Activated naive CD4-positive, alpha-beta T cell (primary cell): Measurements from ENCODE around the gene HOXB6.

ENCODE experiments used
- DNase-seq, 4 experiments: peaks; one replicate each; lab custom pipeline; 2025; lab: John Stamatoyannopoulos, UW

HOXB6 gene

DNA sequence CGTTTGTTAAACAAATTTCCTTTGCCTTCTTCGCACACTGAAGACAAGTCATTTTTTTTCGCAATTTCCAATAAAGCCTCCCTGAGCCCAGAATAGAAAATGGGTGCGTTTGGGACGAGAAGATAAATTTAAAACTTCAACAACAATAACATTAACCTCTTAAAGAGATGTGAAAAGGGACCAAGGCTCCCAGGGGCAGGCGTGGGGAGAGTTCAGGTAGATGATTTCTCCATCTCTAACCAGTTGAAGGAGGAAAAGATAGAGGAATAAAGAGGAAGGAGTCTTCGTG lies 25.4 kb downstream of the HOXB6 start:
- DNase-seq = no peak

DNA sequence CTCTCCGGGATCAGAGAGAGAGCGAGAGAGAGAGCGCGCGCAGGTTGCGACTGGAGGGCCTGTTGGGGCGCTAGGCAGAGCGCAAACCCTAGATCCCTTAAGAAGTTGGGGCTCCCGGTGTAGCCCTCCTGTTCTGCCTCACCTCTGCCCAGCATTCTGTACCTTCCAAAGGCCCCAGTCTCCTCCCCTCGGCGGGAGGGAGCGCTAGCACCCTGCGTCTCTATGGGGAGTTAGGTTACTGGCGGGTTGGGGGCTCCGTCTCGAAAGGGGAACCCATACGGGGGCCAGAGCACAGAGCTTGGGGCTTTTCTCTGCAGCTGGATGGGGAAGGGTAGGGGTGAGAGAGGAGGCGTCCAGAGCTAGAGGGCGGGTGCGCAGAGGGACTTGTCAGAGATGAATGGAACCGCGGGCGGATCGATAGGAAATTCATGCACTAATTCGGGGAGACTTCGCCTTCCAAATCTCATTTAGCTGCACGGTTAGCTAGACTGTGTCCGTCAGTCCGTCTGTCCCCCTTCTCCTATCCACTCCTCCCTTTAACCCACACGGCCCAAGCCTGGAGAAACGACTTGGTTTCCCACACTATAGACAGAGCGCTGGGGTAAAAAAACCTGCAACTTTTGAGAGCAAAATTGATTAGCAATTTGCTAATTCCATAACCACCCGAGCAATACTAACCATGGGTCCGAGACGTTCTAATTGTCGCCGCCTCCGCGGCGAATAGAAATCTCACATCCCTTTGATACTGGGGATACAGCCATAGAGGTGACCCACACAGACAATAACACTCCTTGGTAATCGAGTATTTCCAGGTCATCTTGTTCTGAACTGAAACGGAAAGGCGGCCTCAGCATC lies 25.9 kb downstream of the HOXB6 start:
- no peak for DNase-seq

DNA sequence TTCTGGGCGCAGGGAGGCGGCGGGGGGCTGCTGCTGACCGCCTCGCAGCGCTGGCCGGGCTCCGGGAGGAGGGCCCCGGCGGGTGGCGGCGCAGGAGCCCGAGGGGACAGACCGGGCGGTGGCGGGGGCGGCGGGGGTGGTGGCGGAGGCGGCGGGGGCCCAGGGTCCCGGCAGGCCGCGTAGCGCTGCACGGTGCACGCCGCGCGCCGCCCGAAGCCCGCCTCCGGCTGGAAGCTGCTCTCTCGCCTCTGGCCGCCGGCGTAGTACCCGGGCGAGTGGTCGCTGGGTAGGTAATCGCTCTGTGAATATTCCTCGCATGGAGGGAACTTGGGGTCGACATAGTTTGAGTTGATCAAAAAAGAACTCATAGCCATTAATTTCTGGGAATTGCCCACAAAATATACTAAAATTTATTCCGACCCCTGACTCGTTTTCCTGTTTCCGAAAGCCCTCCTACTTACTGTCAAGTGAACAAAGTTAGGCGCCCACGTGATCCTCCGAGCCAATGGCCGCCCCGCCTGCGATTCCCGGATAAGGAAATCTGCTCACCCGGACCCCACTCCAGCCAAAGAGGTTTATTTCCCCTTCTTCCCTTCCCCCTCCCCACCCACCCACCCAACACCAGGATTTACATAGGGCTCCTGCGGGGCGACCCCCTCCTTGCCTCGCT lies 26.7 kb downstream of the HOXB6 start, which contains the start of gene HOXB4:
Gene HOXB4 (minus strand): TSS at position 405 of the 670 bp plus-strand sequence. CDS start 31 bp downstream, at position 374.
- DNase-seq = peak in 1 of 4 experiments; percentile 18

DNA sequence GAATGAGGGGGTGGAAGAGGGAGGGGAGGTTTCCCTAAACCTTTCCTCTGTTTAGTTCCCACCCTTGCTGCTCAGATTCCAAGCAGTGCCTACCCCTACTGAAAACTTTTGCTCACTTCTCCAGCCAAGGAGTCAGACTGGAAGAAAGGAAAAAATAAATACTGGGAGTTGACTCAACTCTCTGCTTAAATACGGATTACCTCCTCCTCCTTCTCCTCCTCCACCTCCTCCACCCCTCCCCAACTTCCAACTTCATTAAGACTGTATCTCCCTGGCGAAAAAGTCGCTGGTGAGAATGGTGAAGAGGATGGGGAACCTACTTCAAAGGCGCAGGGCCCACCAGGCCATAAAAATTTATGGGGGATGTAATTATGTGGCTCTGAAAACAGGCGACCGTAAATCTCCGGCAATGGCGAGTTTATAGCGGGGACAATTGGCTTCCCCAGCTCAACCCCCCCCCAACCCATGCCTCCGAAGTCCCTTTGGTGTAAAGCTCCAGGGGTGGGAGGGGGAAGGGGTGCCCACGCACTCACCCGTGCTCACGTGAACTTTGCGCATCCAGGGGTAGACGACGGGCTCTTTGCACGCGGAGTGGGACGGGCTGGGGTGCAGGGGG lies 27.3 kb downstream of the HOXB6 start:
- DNase-seq = no peak

DNA sequence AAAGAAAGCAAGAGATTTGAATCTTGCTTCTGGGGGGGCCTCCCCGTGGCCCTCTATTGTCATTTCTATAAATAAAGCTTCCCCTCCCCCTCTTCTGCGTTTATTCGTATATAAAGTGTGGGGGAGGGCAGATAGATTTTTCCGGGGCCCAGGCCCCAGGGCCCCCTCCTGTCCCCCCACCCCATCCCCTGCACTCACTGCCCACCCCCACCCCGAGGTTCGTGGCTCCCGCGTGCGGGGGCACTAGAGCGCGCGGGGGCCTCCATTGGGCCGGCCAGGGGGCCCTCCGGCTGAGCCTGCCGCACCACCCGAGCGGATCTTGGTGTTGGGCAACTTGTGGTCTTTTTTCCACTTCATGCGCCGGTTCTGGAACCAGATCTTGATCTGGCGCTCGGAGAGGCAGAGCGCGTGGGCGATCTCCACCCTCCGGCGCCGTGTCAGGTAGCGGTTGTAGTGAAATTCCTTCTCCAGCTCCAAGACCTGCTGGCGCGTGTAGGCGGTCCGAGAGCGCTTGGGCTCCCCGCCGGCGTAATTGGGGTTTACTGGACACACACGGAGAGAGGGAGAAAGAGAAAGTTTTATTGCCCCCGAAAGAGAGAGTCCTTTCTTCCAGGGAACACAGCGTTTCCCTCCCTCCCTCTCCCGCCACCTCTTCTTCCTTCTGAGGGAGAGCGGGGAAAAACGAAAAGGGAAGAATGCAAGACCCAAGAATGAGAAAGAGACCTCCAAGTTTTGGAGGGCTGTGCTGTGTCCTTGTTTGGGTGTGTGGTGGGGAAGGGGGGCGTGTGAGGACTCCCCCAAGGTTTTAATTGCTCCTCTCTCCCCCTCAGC lies 28.1 kb downstream of the HOXB6 start:
- no peak for DNase-seq

DNA sequence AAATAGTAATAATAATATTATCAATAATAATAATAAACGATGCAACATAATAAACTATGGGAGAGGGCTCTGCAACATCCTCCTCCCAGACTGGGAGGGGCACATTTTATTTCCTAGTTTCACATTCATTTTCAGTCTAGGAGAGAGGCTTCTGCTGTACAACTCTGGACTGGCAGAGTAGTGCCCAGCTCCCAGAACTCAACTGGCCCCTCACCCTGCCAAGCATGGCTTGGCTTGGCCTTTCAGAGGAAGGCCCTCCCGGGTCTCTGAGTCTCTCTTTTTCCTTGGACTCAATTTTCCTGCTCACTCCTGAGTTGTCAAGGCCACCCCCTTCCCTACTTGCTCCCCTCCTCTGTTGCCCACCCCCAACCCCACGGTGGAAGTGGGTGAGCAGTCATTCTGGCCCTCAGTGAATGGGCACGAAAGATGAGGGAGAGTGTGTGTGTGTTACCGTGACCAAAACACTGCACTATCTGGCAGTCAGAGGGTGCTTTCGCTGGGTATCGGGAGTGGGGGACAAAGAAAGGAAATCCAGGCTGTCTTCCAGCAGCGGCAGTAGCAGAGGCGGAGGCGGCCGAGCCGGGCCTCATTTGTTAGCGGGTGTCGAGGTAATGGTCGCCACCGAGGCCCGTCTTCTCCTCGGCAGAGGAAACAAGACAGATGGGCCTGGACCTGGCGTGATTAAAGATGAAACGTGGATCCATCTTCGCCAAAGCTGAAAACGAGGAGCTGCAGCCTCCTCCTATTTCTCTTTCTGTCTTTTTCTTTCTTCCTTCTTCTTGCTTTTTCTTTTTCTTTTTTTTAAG lies 28.9 kb downstream of the HOXB6 start:
- no peak for DNase-seq

DNA sequence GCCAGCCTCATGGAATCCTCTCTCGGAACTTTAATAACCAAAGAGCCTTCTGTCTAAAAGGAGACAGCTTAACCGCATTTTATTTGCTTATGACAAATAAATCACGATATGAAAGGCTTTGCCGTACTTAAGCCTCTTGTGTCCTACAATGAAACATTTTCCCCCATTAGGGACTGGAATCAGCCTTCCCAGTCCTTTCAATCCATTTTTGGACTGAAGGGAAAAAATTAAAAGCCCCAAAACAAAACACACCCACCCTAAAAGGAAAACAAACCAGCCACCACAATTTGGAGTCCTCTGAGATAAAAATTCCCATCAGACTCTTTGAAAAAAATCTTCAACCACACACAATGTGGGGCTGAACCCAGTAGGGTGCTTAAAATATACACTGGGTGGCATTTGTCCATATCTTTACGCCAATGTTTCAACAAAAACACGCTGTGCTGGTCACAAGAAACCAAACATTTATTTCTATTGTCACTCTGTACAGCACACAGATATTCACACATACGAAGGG lies 29.7 kb downstream of the HOXB6 start:
- DNase-seq = no peak

DNA sequence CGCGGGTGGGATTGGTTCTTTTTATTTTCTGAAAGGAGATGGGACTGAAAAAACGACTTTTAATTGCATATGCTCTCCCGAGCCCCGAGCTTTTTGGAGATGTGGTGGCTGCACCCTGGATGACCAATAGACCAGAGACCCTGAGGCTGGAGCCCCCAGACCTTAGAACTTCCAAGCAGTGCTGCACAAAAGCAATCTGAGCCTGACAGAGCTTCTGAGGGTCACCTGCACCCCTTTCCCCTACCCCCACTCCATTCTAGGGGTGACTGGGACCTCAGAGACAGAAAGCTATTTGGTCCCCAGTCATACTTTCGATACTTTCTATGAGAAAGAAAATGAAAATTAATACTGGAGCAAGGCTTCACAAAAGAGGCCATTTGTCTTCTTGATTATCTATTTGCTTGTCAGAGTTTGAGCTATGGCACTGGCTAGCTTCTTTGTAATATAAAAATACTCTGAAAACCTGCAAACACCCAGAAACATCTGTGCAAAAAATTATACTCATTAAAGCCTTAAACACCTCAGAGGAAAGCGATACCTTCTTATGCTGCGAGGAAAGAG lies 30.2 kb downstream of the HOXB6 start:
- DNase-seq = no peak

DNA sequence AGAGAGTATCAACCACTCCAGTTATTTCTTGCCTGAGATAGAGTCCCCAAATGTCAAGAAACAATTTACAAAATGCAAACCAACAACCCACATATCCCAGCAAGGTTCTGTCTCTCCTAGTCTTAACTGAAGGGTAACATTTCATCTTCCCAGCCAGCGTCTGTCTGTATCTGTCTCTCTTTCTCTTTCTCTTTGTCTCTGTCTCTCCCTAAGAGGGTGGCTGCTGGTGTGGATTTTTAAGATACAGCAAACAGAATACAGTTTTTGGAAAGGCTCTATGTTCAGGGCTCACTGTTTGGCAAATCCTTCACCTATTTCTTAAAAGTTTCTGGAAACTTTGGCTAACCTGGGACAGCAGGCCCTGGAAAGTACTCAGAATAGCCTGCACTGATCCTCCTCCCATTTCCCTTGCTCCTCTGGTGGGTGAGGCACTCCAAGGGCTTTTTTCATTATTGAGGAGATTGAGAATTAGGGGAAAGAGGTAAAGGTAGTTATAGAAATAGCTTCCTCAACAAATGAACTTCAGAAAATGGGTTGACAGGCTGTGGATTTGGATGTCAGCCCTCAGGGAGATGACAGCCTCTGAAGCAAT lies 32.9 kb downstream of the HOXB6 start:
- DNase-seq = no peak

DNA sequence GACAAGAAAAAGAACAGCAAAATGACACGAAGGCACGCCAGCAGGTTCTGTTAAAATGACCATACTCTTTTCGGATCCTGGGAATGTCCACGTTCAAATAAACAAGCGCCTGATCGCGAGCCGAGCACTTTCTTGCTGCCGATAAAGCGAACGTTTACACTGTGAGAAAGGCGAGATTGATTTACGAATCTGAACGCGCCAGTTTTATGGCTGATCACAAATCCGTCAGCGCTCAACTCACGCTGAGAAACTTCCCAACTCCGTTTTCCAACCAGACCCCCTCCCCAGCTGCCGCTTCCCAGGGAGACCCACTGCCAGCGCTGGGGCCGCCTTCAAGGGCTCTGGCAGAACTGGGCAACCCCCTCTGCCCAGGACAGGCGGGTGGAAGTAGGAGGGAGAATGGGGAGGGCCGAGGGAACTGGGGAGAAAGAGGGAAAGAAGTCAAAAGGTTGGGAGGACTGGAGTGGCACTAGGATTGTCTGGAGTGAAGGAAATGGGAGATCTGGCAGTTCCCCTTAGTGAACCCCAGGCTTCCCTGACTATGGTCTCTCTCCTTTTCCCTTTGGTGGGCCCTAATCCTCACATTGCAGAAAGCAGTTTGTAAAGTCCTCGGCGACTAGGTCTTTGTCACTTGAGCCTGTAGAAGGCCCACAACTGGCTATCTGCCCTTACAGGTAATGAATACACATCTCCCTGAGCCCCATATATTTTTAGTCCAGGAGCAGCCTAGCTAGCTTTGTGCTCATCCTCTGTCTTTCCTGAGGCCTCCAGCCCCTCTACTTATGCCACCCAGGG lies 33.6 kb downstream of the HOXB6 start:
- DNase-seq = no peak

DNA sequence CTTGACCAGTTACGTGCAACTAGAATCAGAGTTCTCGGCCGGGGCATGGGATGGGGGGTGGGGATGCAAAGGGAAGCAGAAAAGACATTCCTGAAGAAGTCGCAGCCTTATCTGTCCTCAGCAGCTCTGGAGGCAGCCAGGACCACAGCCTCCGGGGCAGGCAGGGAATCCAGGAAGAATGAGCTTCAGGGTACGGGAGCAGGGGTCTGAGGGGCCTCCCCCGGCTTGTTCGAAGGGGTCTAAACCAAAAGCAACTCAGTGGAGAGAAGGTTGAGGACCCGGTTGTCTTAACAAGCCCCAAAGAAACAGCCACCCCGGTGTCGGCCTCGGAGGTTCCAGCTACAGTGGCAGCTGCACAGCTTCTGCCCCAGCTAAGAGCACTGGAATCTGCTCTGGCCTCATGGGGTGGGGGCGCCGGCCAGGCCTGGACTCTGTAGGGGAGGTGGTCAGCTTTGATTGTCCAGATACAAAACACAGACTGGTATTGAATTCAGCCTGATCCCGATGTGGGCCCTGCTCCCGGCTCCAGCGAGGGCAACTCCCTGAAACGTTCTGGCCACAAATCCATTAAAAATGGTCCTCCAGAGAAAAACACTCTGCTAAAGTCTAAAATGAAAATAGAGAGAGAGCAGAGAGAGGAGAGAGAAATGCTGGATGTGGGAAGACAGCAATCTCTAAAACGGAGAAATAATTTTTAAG lies 34.3 kb downstream of the HOXB6 start:
- DNase-seq = no peak

DNA sequence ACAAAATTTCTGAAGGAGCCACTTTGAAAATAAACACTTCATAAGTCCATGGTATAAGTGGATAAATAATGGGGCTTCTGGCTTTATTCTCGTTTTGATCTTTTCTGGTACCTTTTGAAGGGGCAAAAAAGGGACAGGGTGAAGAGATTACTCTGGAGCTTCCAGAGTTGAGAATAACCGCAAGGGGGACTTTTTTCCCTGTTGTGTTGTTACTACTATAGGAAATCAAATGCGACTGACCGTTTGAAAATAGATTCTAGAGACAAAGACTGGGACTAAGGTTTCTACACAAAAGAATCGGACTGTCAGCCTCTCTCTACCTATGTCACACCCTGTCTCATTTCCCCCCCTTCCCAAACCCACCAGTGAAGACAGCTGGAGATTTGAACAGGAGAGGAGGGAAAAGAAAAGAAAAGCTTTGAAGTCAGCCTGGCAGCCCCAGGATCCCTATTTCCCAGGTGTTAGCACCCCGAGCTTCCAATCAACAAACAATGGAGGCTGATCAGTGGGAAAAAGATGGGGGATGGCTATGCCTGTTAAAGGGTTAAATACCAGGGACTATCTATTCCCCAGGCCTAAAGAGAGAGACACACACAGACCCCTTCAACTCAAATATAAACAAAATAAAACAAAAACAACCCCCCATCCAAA lies 35.0 kb downstream of the HOXB6 start:
- DNase-seq = no peak

DNA sequence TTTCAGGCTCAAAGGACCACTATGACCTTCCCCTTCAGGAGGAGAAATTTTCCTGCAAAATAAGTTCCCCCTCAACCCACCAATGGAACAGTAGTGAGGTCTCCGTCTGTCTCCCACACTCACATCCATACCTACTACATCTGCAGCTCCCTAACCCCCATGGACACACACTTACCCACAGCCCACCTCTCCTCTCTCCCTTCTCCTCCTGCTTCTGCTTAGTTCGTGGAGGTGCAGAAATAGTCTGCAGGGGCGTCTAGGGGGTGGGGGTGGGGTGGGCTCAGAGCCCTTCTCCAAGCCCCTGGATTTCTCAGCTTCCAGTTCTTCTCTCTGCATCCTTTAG lies 35.6 kb downstream of the HOXB6 start:
- DNase-seq = no peak

DNA sequence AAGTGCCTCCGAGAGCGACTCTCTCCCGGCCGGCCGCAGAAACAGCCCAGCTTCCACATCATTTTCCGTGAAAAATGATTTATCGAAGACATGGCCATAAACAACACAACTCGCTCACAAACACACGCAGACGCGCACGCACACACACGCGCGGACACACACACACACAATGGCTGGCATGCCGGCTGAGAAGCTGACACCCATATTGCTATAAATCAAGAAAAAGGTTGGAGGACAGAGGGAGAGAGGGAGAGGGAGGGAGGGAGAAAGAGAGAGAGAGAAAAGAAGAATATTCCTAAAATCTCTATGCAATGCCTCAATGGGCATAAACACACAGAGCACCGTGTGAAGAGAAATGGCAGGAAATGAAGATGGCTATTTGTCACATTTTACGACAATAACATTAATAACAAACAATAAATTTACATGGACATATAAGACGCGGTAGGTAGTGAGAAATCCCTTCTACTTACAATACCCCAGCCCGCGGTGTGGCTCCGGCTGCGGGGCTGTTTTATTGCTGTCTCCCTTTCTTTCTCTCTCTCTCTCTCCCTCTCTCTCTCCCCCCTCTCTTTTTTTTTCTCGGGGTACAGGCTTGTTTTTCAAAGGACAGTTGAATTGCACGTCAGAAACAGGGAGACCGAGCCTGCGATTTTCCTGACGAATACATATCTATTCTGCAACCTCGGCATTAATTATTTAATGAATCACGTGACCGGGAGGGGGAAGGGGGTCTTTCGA lies 36.1 kb downstream of the HOXB6 start:
- DNase-seq = no peak

DNA sequence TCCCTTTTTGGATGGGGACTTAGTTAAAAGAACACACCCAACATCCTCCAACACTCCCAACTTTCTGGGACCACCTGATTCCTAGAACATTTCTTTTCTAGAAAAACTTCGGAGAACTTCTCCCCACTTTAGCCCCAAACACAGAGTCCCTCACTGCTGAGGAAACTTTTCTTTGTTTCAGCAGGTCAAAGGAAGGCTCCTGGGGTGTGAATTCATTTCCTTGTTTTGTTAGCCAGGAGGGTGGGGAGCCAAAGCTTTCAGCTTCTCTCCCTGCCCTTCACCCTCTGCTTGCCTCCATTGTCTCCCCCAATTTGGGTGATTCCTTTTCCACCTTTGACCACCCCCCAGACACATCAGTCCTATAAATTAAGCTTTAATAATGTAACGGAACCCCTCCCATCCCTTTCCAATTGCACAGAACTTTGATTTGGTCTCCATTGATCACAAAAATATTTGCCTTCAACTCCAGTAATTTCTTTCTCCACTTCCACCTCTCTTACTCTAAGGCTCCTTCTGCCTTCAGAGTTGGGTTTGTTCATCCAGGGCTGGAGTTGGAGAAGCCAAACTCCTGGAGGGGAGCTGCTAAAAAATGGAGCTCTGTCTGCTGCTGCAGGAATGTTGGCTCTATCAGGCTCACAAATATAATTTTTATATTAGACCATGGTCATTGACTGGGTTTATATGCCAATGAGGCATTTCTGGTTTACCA lies 37.0 kb downstream of the HOXB6 start:
- no peak for DNase-seq

DNA sequence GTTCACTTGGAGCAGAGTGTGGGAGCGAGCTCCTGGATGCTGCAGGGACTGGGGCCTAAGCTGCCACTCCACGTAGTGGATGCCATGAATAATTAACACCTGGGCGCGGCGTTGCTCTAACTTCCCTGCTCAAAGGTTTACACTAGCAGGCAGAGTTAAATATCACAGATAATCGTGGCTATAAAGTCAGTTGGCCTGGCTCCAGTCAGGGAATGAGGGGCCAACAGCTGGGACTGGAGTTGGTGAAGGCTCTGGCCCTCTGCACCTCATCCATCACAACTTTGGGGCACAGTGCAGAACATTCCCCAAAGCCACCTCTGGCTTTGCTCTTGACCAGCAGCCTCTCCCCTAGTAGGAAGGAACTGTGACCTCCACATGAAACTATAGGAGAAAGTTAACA lies 37.6 kb downstream of the HOXB6 start:
- DNase-seq = no peak

DNA sequence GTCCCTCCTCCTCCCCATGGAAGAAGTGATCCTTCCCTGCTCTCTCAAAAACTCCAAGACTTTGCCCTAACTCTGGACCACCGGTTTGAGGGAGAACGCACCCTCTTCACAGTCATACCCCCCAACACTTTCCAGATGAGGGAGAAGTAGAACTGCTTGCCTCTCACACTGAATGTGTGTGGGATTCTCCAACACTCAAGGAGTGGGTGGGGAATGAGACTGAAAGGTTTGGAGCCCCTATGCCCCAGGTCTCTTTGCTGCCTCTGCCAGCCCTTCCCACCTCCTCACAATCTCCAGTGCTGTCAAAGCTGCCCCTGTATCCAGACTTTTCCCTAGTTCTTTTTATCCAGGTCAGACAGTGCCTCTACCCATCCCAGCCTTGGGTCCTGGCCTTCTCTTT lies 38.1 kb downstream of the HOXB6 start:
- DNase-seq = no peak
